ENCODE results near the gene NDE1. TPM values are rescaled to one million over a fixed set of nuclear protein-coding genes. Genes with fewer than 3 reads are reported as not detected.

The NDE1 gene
- total and polyA plus RNA-seq, 9 of the 15 experiments (the other 6 are each of a cell fraction or from before 2014, with no cell fraction given): 3.1 to 59.9 (median 30.0) TPM

DNA sequence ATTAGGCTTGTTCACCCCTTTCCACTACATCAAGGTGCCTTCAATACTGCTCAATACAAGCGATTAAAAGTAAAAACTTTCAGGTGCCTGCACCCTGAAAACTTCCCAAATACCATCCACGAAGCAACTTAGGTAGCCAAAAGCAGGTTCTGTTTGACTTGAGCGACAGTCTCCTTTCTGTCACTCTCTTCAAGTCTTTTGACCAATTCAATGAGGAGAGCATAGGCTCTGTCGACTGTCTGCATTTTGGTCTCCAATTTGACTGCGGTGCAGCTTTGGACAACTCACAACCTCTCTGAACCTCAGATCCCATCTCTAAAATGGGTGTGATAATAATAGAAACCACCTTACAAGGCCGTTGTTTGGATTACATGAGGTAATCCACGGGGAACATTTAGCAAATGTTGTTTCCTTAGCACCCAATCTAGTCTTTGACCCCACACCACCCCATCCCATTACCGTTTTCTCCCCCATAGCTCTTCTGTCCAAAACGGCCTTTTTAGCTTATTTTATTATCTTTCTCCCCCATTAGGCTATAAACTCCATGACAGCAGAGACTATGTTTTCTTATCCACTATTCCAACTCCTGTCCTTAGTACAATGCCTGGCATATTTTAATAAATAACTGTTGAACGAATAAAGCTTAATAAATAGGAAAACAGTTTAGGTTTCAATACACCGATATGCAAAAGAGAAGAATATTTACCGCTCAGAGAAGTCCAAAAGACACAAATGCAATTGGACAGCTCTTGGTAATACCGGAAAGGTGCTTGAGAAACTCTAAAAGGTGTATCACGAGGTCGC, 8.1 kb upstream of the NDE1 start (continued):
- TF ChIP-seq MTA1 (IDR thresholded peaks at IDR 0.05; ENCODE audit: borderline replicate concordance) (no peak), OTX1 (CRISPR knock-in tag; IDR thresholded peaks at IDR 0.05) (0 out of 2 replicates have a peak, but pooled peaks have one; percentile 34), SP2 (IDR thresholded peaks at IDR 0.05; ENCODE audit: extremely low read depth, low read depth, low read length, poor library complexity, severe bottlenecking) (no peak), IRF9 (tag; IDR thresholded peaks at IDR 0.05) (0 out of 2 replicates have a peak, but pooled peaks have one; percentile 4), POLR2G (IDR thresholded peaks at IDR 0.05; ENCODE audit: low read depth, low read length) (no peak), ZC3H8 (IDR thresholded peaks at IDR 0.05) (no peak), SMARCA5 (IDR thresholded peaks at IDR 0.05) (peak; percentile 95), ZNF224 (CRISPR knock-in tag; IDR thresholded peaks at IDR 0.05) (no peak), ELF4 (CRISPR knock-in tag; IDR thresholded peaks at IDR 0.05) (no peak), NFRKB (IDR thresholded peaks at IDR 0.05; ENCODE audit: low read depth) (0 out of 2 replicates have a peak, but pooled peaks have one; percentile 53), ZNF696 (CRISPR knock-in tag; conservative IDR thresholded peaks at IDR 0.05) (no peak), HNRNPH1 (optimal IDR thresholded peaks at IDR 0.05; ENCODE audit: low read depth, low read length) (no peak), RCOR1 (IDR thresholded peaks at IDR 0.05; ENCODE audit: borderline replicate concordance in 1 of 2, low read depth in 2 of 2, low read length in 2 of 2) (peak in 1 of 2 experiments; percentile 90; a peak in 2 of 4 replicates), CREB5 (CRISPR knock-in tag; IDR thresholded peaks at IDR 0.05) (no peak), CREB3L1 (IDR thresholded peaks at IDR 0.05; ENCODE audit: borderline replicate concordance, low read depth) (0 out of 2 replicates have a peak, but pooled peaks have one; percentile 18), UBTF (IDR thresholded peaks at IDR 0.05; ENCODE audit: borderline replicate concordance in 1 of 2, low read depth in 2 of 2, low read length in 2 of 2) (0 out of 4 replicates have a peak, but pooled peaks of 1 of the 2 experiments have one; percentile 2), LEF1 (IDR thresholded peaks at IDR 0.05) (no peak)
- TF ChIP-seq, protein P1, sequence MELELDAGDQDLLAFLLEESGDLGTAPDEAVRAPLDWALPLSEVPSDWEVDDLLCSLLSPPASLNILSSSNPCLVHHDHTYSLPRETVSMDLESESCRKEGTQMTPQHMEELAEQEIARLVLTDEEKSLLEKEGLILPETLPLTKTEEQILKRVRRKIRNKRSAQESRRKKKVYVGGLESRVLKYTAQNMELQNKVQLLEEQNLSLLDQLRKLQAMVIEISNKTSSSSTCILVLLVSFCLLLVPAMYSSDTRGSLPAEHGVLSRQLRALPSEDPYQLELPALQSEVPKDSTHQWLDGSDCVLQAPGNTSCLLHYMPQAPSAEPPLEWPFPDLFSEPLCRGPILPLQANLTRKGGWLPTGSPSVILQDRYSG (tag; conservative IDR thresholded peaks at IDR 0.05; ENCODE audit: low read depth): no peak
- TF ChIP-seq, protein P2, sequence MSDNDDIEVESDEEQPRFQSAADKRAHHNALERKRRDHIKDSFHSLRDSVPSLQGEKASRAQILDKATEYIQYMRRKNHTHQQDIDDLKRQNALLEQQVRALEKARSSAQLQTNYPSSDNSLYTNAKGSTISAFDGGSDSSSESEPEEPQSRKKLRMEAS (CRISPR knock-in tag; IDR thresholded peaks at IDR 0.05): 0 out of 2 replicates have a peak, but pooled peaks have one; percentile 6
